Gastroesophageal sphincter (tissue), 4 donors: Measurements from ENCODE around the gene KBTBD2. TPM values are rescaled to one million over a fixed set of nuclear protein-coding genes. Genes with fewer than 3 reads are reported as not detected.
"Not testable (repeated sequence)": the region's sequence is repeated elsewhere in the genome, so short reads cannot be mapped to it uniquely, and the experiment has no call there.

Experiments
- ATAC-seq: fragments of 150-250 bp; one replicate; pipeline ENCODE4 v1.9.1; 2016; ENCODE audit warnings: mild to moderate bottlenecking, moderate library complexity
- H3K27ac ChIP-seq, 4 donors: fragments of 200-600 bp; sonication (generic) in 3 of 4; 1 replicate in 3 of 4; 2 replicates in 1 of 4; pipeline ENCODE4 v1.5.1; 2016 to 2019
- H3K27me3 ChIP-seq: fragments of 200-600 bp; sonication (generic); one replicate; pipeline ENCODE4 v1.5.1; 2019
- H3K36me3 ChIP-seq, 2 donors: fragments of 200-600 bp; sonication (generic); one replicate each; pipeline ENCODE4 v1.5.1; 2019; ENCODE audit warnings: control low read depth in 1 of 2
- H3K4me1 ChIP-seq, 3 donors: fragments of 200-600 bp; sonication (generic); 1 replicate in 2 of 3; 2 replicates in 1 of 3; pipeline ENCODE4 v1.5.1; 2016 to 2019; ENCODE audit warnings: control low read depth in 2 of 3
- H3K4me3 ChIP-seq, 2 donors: fragments of 200-600 bp; sonication (generic); one replicate each; pipeline ENCODE4 v1.5.1; 2019; ENCODE audit warnings: mild to moderate bottlenecking in 1 of 2, moderate library complexity in 1 of 2
- H3K9me3 ChIP-seq, 3 donors: fragments of 200-600 bp; sonication (generic); one replicate each; pipeline ENCODE4 v1.5.1; 2017 to 2019; ENCODE audit warnings: control low read depth in 2 of 3
- WGBS, 2 donors: methylation state at CpG; one replicate each; pipeline ENCODE4 v1.1.5; 2018; ENCODE audit warnings: low coverage in 1 of 2; 5-methylcytosine and 5-hydroxymethylcytosine counted together
- total RNA-seq, 4 donors: library from RNA; depleted of rRNA; stranded (reverse); fragments of >200 nt; gene quantifications; one replicate each; pipeline ENCODE4 v1.1.0, GENCODE V29; 2016

Gene KBTBD2
- total RNA-seq, 4 donors from 2014 or later: 31.2 to 64.6 (median 37.4) TPM

DNA sequence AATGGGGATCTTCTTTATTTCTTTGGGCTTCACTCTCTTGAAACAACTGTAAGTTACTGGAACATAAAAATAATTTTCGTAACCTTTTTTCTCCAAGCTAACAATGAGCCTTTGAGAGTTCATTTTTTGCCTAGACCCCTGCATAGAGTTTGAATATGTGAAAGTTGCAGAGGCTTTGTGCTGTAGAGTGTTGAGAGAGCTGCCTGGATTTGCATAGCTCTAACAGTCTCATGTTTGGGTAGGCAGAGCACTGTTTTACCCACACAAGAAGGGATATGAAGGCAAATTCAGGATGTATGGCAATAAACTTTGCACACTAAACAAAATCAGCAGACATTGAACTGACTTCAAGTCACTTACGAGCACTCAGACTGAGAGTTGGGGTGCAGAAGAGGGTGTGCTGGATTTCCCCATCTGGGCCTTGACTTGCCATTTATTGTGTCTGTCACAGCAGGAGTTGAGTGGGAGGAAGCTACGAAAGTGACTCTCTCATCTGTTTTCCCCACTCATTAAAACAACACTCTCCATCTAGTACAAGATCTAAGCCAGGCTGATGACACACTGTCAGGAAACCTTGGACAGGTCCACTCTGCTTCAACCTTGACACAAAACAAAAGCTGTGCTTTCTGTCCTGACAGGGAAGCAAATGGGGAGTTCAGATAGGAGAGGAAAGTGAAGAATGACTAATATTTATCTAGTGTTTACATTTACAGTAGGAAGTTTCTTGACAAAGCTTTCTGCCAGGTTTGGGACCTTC lies 62.4 kb downstream of the KBTBD2 start:
- not testable (repeated sequence) for H3K27me3 ChIP-seq, H3K27ac ChIP-seq, H3K9me3 ChIP-seq, H3K4me1 ChIP-seq, H3K36me3 ChIP-seq, H3K4me3 ChIP-seq, ATAC-seq
- 100% methylated on average over 1 of the region's 3 CpGs; no CpG with 5 or more reads in 1 of the 2 donors for WGBS, 2 donors

Other genes with a start within 250 kb of the KBTBD2 start
- gene FKBP9, start 65.7 kb upstream of the KBTBD2 start, total RNA-seq: 100 to 1,000 TPM in 3 of 4 donors, 10 to 100 TPM in 1; 94.8 to 141 (median 135) TPM
- gene NT5C3A, start 171.0 kb upstream of the KBTBD2 start, total RNA-seq: 10 to 100 TPM; 13.1 to 32.5 (median 20.2) TPM
- gene RP9, start 217.6 kb upstream of the KBTBD2 start, total RNA-seq: 10 to 100 TPM in 2 of 4 donors, 1 to 10 TPM in 2; 4.7 to 11.7 (median 10.1) TPM
- 10 to 100 TPM; 11.2 to 34.5 (median 20.4) TPM for gene BBS9, start 237.8 kb upstream of the KBTBD2 start, total RNA-seq